ENCODE data around the gene PRRT4.

The PRRT4 gene

DNA sequence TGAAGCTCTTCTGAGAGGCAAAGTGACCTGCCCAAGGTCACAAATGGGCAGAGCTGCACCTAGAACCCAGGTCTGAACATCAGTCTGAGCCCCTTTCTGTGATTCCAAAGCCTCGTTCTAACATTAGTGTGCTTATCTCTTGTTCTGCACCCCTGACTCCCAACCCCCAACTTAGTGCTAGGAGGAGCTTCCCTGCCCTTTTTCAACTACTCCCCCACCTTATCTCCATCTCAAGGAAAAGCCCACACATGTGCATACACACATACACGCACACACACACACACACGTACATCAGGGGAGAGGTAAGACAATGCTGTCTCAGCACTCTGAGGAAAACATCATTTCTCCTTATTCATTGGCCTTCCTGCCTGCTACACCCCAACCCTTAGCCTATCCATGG lies 8.3 kb downstream of the PRRT4 start:
- TF ChIP-seq, protein P1, sequence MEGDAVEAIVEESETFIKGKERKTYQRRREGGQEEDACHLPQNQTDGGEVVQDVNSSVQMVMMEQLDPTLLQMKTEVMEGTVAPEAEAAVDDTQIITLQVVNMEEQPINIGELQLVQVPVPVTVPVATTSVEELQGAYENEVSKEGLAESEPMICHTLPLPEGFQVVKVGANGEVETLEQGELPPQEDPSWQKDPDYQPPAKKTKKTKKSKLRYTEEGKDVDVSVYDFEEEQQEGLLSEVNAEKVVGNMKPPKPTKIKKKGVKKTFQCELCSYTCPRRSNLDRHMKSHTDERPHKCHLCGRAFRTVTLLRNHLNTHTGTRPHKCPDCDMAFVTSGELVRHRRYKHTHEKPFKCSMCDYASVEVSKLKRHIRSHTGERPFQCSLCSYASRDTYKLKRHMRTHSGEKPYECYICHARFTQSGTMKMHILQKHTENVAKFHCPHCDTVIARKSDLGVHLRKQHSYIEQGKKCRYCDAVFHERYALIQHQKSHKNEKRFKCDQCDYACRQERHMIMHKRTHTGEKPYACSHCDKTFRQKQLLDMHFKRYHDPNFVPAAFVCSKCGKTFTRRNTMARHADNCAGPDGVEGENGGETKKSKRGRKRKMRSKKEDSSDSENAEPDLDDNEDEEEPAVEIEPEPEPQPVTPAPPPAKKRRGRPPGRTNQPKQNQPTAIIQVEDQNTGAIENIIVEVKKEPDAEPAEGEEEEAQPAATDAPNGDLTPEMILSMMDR (IDR thresholded peaks at IDR 0.05; ENCODE audit: borderline replicate concordance, insufficient read depth, low read depth, low read length): no peak

DNA sequence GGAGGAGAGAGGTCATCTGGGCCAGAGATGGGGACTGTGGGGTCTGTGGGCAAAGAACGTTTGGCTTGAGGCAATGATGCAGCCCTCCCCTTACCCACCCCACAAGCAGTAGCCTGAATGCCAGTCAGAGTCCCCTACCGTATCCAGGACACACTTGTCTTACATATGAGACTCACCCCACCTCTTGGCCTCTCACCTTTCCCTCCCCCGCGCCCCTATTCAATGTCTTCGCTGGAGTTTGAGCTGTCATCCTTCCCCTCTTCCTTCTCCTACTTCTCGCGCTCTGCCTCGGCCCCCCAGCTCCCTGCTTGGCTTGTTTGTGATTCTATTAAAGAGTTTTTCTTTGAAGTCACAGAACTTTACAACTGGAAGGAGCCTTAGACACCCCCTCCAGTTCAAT lies 8.9 kb downstream of the PRRT4 start:
- TF ChIP-seq, protein P1 (IDR thresholded peaks at IDR 0.05; ENCODE audit: borderline replicate concordance, insufficient read depth, low read depth, low read length): no peak
- H3K4me3 ChIP-seq (ENCODE audit: low read depth, low read length): no peak overlapping the region

More for the DNA sequence above, 8.3 kb downstream of the PRRT4 start:
- H3K4me3 ChIP-seq (ENCODE audit: low read depth, low read length): no peak overlapping the region

DNA sequence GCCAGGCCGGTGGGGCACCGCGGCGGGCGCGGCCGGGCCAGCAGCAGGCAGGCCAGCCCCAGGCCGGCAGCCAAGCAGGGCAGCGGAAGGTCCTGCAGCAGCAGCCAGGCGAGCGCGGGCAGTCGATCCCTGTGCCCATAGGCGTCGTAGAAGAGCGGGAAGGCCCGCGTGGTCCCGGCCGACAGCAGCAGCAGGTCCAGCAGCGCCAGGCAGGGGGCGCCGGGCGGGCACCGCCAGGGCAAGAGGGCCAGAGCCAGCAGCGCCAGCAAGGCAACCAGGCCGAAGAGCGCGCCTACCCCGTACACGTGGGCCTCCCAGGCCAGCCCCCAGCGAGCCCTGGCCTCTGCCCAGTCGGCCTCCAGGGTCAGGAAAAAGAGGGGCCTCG lies 9.3 kb downstream of the PRRT4 start:
- TF ChIP-seq, protein P1 (IDR thresholded peaks at IDR 0.05; ENCODE audit: borderline replicate concordance, insufficient read depth, low read depth, low read length): peak; percentile 22; the same call in 1 of the 2 replicates
- H3K4me3 ChIP-seq (ENCODE audit: low read depth, low read length): no peak overlapping the region

DNA sequence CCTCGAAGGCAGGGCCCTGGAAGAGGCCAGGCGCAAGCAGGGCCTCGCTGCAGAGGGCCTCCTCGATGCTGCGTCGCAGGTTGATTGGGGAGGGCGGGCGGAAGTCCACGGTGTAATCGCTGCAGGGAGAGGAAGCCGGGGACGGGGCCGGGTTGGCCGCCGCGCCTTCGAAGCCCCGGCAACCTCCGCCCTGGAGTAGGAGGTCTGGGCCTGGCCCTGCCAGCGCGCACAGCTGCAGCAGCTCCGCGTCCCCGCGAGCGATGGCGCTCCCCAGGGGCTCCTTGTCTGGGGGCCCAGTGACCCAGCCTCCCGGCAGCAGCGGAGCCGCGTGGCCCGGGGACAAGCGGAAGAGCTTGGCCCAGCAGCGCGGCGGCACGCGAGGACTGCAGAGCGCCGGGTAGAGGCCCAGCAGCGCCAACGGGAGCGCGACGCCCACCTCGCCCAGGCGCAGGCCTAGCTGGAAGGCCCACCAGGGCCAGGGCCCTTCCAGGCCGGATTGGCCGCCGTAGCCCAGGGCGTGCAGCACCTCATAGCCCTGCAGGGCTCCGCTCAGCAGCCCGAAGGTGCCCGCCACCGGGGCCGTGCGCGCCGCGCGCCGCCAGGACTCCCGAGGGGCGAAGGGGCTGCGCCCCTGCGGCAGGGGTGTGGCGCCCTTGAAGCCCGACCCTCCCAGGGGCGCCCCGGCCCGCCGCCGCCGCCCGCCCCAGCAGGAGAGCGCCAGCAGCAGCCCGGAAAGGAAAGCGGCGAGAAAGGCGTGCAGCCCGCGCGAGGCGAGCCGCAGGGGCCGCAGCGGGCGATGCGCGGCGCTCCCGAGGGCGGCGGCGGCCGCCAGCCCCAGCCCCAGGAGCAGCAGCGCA lies 10.0 kb downstream of the PRRT4 start:
- TF ChIP-seq, protein P1 (IDR thresholded peaks at IDR 0.05; ENCODE audit: borderline replicate concordance, insufficient read depth, low read depth, low read length): no peak
- no peak overlapping the region for H3K4me3 ChIP-seq (ENCODE audit: low read depth, low read length)

DNA sequence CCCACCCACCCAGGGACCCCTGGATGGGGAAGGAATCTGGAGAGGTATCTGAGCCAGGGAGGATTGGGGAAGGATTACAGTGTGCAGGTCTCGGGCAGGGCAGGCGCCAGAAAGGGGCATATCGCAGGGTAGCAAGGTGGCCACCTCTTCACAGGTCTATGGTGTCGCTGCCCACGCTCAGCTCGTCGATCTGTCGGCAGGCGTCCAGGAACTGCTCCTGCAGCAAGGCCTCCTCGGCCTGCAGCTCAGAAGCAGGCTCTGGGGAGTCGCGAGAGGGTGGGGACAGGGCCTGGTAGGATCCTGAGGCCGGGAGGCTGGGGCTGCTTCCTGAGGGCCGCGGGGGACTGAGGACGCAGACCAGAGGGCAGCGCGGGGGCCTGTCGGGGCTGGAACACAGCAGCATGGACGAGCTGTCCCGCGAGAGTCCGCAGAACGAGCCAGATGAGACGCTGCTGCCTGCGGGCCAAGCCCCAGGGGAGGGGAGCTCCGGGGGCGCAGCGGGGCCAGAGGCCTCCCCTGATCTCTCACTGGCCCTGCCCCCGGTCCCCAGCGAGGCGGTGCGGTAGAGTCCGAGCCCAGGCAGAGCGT lies 10.7 kb downstream of the PRRT4 start:
- TF ChIP-seq, protein P1 (IDR thresholded peaks at IDR 0.05; ENCODE audit: borderline replicate concordance, insufficient read depth, low read depth, low read length): no peak
- no peak overlapping the region for H3K4me3 ChIP-seq (ENCODE audit: low read depth, low read length)

DNA sequence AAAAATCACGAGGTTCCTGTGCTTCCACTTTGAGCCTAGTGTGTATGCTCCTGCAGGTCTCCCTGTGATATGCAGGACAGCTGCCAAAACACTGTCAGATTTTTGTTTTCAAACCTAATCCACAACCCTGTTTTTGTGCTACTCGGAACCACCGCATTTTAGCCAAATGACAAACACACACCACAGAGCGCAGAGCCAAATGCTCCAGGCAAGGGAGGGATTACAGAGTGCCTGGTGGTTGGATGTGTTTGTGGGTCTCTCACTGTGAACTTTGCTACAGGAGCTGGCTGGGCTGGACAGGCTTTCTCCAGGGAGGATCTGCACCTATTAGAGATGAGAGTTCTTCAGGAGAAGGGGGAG lies 12.0 kb downstream of the PRRT4 start:
- TF ChIP-seq, protein P1 (IDR thresholded peaks at IDR 0.05; ENCODE audit: borderline replicate concordance, insufficient read depth, low read depth, low read length): no peak
- no peak overlapping the region for H3K4me3 ChIP-seq (ENCODE audit: low read depth, low read length)

DNA sequence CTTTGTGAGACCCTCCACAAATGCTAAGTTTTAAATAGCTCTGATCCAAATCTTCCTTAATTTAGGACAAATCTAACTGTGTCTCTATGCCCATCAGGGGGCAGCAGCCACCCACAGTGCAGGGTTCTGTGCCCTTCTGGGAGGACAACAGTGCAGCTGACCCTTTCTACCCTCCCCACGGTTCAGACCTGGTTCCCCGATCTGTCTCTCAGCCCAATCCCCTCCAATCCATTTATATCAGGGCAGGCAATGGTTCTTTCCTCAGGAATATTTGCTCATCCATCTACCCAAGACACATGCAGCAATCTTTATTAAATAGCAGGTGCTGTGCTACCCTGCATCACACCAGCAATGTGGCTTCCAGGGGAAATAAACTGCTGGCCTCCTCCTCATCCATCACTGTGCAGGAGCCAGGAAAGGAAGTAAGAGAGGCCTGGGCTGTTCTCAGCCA lies 13.8 kb downstream of the PRRT4 start:
- TF ChIP-seq, protein P1 (IDR thresholded peaks at IDR 0.05; ENCODE audit: borderline replicate concordance, insufficient read depth, low read depth, low read length): peak; percentile 49; the same call in 1 of the 2 replicates
- H3K4me3 ChIP-seq (ENCODE audit: low read depth, low read length): no peak overlapping the region

Measured in GM12875 (cell line).